Measurements from ENCODE around the gene PDLIM7. TPM values are rescaled to one million over a fixed set of nuclear protein-coding genes. Genes with fewer than 3 reads are reported as not detected.

PDLIM7 gene
- total and polyA plus RNA-seq, 2 donors (not counting 3 experiments of a cell fraction or from before 2014, with no cell fraction given), result 314 to 318 TPM

DNA sequence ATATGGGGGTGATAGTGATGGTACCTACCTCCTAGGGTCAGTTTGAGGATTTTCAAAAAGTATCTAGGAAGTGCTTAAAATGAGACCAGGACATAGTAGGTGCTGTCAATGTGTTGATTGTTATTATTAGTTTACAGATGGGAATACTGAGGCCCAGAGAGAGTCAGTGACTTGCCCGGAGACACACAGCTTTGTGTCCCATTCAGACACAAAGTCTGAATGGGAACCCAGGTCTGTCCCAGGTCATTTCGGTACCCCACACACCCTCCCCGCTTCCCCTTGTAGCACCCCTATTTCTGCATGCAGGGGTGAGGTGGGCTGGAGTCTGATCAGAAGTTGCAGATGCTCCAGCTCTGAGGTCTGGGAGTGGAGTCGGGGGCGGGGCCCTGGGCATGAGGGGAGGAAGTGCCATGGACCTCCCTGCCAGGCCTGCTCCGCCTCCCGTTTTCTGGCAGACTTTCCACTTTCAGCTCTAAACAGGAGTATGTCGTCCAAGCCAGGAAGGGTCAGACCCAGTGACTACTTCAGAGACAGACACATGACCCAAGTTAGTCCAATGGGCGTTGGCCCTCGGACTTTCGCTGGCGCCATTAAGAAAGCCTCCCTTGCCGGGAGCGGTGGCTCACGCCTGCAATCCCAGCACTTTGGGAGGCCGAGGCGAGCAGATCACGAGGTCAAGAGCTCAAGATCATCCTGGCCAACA lies 20.7 kb downstream of the PDLIM7 start:
- dilution Hi-C loops (cut with MboI; ENCODE audit: extremely low pct_ligation_motif_present, low sequenced_read_pairs) (no loop called here), intact Hi-C loops (cut with micrococcal nuclease) (loop anchor here (10.0 kb wide), 1 partner anchor 1032 kb away; the partner anchor contains the start of gene FAF2)
- Histone ChIP-seq H2AFZ (ENCODE audit: low read depth, low read length) (no peak overlapping the region), H3K9me3 (replicated peaks; ENCODE audit: control insufficient read depth, insufficient read depth, low read length) (no peaks in the 10 kb centered on the region), H3K9me1 (replicated peaks; ENCODE audit: control insufficient read depth, extremely low read depth, insufficient read depth, low read length) (no peaks in the 10 kb centered on the region), H3K4me2 (ENCODE audit: insufficient read depth, low read length) (no peak overlapping the region), H4K20me1 (replicated peaks; ENCODE audit: control insufficient read depth, extremely low read depth, insufficient read depth, low read length) (no peaks in the 10 kb centered on the region), H3K4me1 (ENCODE audit: control insufficient read depth, extremely low read depth, insufficient read depth, low read length) (peaks cover 7% of the 10 kb centered on the region), H3K36me3 (ENCODE audit: control insufficient read depth in 2 of 2, extremely low read depth in 1 of 2, insufficient read depth in 2 of 2, low read length in 2 of 2) (no peaks in the 10 kb centered on the region), H3K27ac (ENCODE audit: insufficient read depth, low read depth, low read length) (no peak overlapping the region), H3K9ac (replicated peaks; ENCODE audit: extremely low read depth, insufficient read depth, low read length) (no peak overlapping the region), H3K27me3 (ENCODE audit: control insufficient read depth in 2 of 2, insufficient read depth in 2 of 2, low read length in 2 of 2) (no peaks in the 10 kb centered on the region), H3K79me2 (ENCODE audit: control insufficient read depth, insufficient read depth, low read length) (peaks cover 13% of the 10 kb centered on the region), H3K4me3 (replicated peaks in 1 of 3; ENCODE audit: insufficient read depth in 1 of 3, low read depth in 1 of 3, low read length in 3 of 3) (no peak overlapping the region)
- POLR2A ChIA-PET, result interaction anchor here (0.9 to 2.3 kb wide), 4 partner anchors 10 to 20 kb away, joined by 3 to 17 read pairs (median 7); partner anchors contain the start of gene PDLIM7
- no peak for TF ChIP-seq CTCF (IDR thresholded peaks at IDR 0.05; ENCODE audit: extremely low read depth in 1 of 2, insufficient read depth in 1 of 2, low read depth in 1 of 2, low read length in 2 of 2)
- TF ChIP-seq, protein P1, sequence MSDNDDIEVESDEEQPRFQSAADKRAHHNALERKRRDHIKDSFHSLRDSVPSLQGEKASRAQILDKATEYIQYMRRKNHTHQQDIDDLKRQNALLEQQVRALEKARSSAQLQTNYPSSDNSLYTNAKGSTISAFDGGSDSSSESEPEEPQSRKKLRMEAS (IDR thresholded peaks at IDR 0.05; ENCODE audit: insufficient read depth, insufficient read length), result peak; percentile 47
- FAIRE-seq, result peak; percentile 97
- peak; percentile 90 for DNase-seq (ENCODE audit: low read depth, low spot score)
- BruUV-seq (replicated peaks), result TSS peak; percentile 0
- CTCF ChIA-PET, result interaction anchor here (0.7 to 3.3 kb wide), 11 partner anchors 10 to 86 kb away, joined by 3 to 17 read pairs (median 3); partner anchors contain the start of gene PDLIM7
